ENCODE data around the gene TUBGCP5.

Gene TUBGCP5

DNA sequence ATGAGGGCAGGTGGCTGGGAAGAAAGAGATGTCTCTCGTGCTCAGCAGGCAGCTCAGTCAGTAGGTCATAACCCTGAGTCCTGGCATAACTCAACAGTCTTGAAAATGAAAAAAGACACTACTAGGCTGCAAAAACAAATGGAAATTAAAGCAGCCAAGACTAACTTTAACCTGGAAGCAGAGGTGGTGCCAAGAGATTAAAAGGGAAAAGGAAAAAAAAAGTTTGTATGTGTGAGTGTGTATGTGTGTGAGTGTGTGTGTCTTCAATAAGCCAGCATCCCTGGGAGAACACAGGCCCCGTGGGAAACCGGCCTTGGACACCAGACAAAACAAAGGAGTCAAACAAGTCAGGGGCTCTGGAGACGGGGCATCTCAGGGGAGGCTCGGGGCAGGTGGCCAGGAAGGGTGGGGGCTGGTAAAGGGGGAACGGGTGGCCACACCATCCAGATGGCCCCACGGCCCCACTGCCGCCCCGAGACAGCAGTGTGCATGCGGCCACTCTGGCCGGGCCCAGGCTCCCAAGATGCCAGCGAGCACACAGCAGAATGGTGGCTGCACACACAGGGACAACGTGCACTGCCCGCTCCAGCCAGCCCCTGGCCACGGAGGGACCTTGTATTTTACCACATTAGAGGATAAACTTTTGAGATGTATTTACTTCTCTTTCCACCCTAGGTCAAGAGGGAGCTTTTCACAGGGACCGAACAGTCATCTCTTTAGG lies 83.0 kb downstream of the TUBGCP5 start:
- TF ChIP-seq, protein P1, sequence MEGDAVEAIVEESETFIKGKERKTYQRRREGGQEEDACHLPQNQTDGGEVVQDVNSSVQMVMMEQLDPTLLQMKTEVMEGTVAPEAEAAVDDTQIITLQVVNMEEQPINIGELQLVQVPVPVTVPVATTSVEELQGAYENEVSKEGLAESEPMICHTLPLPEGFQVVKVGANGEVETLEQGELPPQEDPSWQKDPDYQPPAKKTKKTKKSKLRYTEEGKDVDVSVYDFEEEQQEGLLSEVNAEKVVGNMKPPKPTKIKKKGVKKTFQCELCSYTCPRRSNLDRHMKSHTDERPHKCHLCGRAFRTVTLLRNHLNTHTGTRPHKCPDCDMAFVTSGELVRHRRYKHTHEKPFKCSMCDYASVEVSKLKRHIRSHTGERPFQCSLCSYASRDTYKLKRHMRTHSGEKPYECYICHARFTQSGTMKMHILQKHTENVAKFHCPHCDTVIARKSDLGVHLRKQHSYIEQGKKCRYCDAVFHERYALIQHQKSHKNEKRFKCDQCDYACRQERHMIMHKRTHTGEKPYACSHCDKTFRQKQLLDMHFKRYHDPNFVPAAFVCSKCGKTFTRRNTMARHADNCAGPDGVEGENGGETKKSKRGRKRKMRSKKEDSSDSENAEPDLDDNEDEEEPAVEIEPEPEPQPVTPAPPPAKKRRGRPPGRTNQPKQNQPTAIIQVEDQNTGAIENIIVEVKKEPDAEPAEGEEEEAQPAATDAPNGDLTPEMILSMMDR (IDR thresholded peaks at IDR 0.05; ENCODE audit: low read depth, low read length), result no peak
- no peak overlapping the region for H3K4me3 ChIP-seq (ENCODE audit: low read depth, low read length)

DNA sequence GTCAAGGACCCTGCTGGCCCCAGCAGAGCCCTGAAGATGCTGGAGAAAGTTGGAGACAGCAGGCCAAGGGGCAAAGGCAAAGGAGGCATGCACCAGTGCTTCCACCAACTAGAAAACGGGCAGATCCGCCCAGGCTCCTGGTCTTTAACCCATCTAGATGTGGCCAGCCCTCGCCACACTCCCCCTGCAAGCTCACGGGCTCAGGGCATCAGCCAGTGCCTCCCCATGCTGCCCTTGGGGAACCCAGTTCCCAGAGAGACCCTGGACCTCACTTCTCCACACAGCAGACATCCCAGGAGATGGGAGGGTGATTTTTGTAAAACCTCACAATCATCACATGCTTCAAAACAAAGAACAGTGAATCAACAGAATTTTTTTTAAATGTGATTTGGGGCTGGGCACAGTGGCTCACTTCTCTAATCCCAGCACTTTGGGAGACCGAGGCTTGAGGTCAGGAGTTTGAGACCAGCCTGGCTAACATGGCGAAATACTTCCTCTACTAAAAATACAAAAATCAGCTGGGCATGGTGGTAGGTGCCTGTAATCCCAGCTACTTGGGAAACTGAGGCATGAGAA lies 83.7 kb downstream of the TUBGCP5 start:
- no peak overlapping the region for H3K4me3 ChIP-seq (ENCODE audit: low read depth, low read length)
- TF ChIP-seq, protein P1 (IDR thresholded peaks at IDR 0.05; ENCODE audit: low read depth, low read length), result no peak

DNA sequence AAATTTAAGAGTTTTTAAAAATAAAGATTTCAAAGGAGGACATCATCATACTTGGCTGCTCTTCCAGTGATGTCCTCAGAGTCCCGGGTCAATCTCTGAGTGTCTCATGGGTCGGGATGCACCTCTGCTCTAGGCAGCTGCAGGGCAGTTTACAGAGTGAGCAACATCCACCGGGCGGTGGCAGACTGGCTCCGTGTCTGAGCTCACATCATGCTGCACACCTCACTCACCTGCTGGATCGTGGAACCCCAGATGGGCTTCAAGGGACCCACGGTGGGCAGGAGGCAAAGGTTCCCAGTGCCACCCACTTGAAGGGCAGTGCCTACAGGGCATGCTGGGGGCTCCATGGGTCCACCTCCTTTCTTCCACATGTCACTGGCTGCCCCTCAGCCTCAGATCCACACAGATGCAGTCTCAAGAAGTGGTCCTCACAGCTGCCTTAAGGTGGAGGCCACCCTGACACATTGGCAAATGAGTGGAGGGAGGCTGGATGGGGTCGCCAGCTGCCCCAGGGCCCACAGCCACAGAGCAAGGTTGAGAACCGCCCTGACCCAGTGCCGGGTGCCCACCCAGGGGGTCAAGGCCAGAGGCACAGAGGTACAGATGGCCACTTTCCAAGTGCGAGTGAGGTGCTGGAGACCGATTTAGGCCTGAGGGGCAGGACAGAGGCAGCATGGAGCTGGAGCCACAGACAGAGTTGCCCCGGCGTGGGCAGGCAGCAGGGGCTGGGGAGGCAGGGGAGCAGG lies 84.4 kb downstream of the TUBGCP5 start:
- TF ChIP-seq, protein P1 (IDR thresholded peaks at IDR 0.05; ENCODE audit: low read depth, low read length), result no peak
- no peak overlapping the region for H3K4me3 ChIP-seq (ENCODE audit: low read depth, low read length)

DNA sequence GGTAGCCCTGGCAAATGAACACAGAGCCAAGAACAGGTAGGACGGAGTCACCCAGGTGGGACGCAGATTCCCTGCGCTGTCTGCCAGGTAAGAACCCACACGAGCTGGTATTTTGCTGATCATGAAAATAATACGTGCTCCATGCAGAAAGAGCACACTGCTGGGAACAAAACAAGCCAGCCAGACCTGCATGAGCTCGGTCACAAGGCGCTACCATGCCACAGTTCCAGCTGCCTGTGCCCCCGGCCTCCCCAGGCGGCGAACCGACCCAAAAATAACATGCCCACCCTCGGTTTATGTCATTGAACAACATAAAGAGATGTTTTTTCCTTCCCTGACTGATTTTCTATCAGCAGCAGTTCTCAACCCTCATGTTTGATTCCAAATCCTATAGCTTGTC lies 85.0 kb downstream of the TUBGCP5 start:
- no peak overlapping the region for H3K4me3 ChIP-seq (ENCODE audit: low read depth, low read length)

DNA sequence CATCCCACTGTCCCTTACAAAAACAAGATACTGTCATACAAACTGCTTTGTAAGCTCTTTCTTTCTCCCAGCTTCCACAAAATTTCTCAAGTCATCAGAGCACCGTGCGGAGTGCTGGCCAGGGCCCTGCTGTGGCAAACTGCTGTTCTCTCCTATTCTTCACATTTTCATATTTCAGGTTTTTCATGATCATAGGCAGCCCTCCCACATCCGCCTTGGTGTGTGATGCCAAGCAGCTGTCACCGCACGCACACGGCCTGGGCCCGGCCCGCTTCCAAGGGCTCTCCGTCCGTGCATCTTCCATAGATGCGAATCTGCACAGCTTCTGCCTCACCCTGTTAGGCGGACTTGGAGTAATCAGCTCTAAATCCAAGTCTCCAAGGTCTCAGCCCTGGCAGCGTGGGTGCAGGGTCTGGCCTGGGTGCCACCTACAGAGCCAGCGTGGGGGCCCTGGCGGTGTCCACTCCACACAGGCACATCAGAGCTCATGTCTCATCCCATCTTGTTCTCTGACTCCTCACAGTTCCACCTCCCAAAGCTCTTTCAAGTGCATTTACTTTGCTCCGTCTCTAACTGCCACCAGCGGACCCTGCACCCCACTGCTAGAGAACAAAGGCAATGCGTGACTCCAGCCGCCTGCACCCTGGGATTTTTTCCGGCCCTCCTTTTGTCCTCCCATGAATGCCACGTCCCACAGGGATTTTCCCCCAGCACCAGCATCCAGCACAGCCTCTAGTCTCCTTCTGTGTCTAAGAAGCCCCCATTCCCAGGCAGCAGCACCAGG lies 86.4 kb downstream of the TUBGCP5 start:
- TF ChIP-seq, protein P1 (IDR thresholded peaks at IDR 0.05; ENCODE audit: low read depth, low read length), result no peak
- H3K4me3 ChIP-seq (ENCODE audit: low read depth, low read length), result no peak overlapping the region

More for the DNA sequence above, 85.0 kb downstream of the TUBGCP5 start:
- TF ChIP-seq, protein P1 (IDR thresholded peaks at IDR 0.05; ENCODE audit: low read depth, low read length), result no peak

DNA sequence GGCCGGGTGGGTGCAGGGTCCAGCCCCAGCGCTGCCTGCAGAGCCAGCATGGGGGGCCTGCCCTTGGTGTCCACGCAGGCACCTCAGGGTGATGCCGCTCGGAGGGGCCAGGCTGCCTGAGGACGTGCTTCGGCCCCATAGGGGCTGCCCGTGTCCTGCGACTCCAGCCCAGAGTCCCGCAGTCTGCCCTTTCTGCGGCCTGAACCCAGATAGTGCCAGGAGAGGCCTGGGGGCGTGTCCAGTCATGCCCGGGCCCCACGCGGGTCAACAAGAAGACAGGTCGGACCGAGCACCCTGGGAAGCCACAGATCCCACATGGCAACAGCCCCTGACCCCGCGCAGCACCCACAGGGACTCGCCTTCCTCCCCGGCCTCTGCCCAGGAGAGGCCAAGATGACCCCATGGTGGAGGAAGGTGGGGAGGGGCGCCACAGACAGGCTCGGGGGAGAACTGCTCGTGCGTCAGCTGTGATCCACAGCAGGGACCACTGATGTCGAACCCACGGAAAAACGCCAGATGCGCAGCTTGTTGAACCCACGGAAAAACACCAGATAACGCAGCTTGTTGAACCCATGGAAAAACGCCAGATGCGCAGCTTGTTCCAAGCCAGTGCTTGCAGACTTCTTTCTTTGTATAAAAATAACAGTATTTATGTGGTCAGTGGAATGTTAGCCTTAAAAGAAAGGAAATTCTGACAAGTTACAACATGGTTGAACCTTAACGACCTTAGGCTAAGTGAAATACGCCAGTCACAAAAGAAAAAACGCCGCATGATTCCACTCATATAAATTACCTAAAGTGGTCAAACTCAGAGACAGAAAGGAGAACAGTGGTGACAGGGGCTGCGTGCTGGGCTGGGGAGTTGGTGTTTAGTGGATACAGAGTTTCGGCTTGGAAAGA lies 87.7 kb downstream of the TUBGCP5 start:
- H3K4me3 ChIP-seq (ENCODE audit: low read depth, low read length), result no peak overlapping the region
- TF ChIP-seq, protein P1 (IDR thresholded peaks at IDR 0.05; ENCODE audit: low read depth, low read length), result no peak
